Natural killer cell (primary cell): ENCODE measurements around the gene CCDC15. TPM values are rescaled to one million over a fixed set of nuclear protein-coding genes. Genes with fewer than 3 reads are reported as not detected.

Experiments used
- ATAC-seq, 3 donors: fragments of 150-1000 bp in 2 of 3; fragments of 200-7000 bp in 1 of 3; cut with Tn5 transposase; 1 replicate in 1 of 3; 2 replicates in 2 of 3; pipeline ENCODE4 v1.10.0; 2021; ENCODE audit warnings: mild to moderate bottlenecking in 2 of 3, moderate library complexity in 2 of 3
- DNase-seq, 2 donors: peaks; one replicate each; pipeline versions ENCODE4 v3.0.0 to v3.0.0-alpha.2; 2013 to 2021; ENCODE audit warnings: mixed read lengths in 1 of 2
- H3K27ac ChIP-seq: one replicate; pipeline ENCODE4 v1.5.1; 2013; ENCODE audit warnings: mild to moderate bottlenecking, low read length
- H3K27me3 ChIP-seq: one replicate; pipeline ENCODE4 v1.6.1; 2013; ENCODE audit warnings: low read length; ENCODE audit not compliant: control insufficient read depth, insufficient read depth
- H3K36me3 ChIP-seq: one replicate; pipeline ENCODE4 v1.6.1; 2013; ENCODE audit warnings: low read length; ENCODE audit not compliant: control insufficient read depth, insufficient read depth
- H3K4me1 ChIP-seq: one replicate; pipeline ENCODE4 v1.6.1; 2013; ENCODE audit warnings: low read length; ENCODE audit not compliant: control insufficient read depth, insufficient read depth
- H3K4me3 ChIP-seq: one replicate; pipeline ENCODE4 v1.5.1; 2013; ENCODE audit warnings: low read length
- H3K9me3 ChIP-seq: one replicate; pipeline ENCODE4 v1.6.1; 2013; ENCODE audit warnings: low read length; ENCODE audit not compliant: control insufficient read depth, insufficient read depth
- H3K27ac Mint-ChIP-seq, 2 donors: one replicate each; pipeline ENCODE4 v1.8.0; 2022; ENCODE audit warnings: mild to moderate bottlenecking in 2 of 2, mixed read lengths in 2 of 2, moderate library complexity in 1 of 2
- H3K27me3 Mint-ChIP-seq, 2 donors: one replicate each; pipeline ENCODE4 v1.8.0; 2022; ENCODE audit warnings: low read depth in 2 of 2, mixed read lengths in 2 of 2
- H3K36me3 Mint-ChIP-seq: one replicate; pipeline ENCODE4 v1.8.0; 2022; ENCODE audit warnings: mixed read lengths
- H3K4me1 Mint-ChIP-seq, 2 donors: one replicate each; pipeline ENCODE4 v1.8.0; 2022; ENCODE audit warnings: mixed read lengths in 2 of 2
- H3K4me3 Mint-ChIP-seq: one replicate; pipeline ENCODE4 v1.8.0; 2022; ENCODE audit warnings: mild to moderate bottlenecking, moderate library complexity, mixed read lengths
- H3K9me3 Mint-ChIP-seq, 2 donors: one replicate each; pipeline ENCODE4 v1.8.0; 2022; ENCODE audit warnings: mixed read lengths in 2 of 2
- WGBS: methylation state at CpG from one replicate; pipeline ENCODE4 v1.1.7; 2013; ENCODE audit warnings: missing lambda C conversion rate; ENCODE audit not compliant: insufficient coverage; 5-methylcytosine and 5-hydroxymethylcytosine counted together
- intact Hi-C: fragments of 100-400 bp; cut with micrococcal nuclease; formaldehyde crosslinking; loops from one replicate; pipeline ENCODE4 v1.14.2; 2022
- total RNA-seq, 4 donors: library from RNA; stranded (reverse); fragments of 120-200 nt in 1 of 4; gene quantifications; one replicate each; pipeline versions ENCODE4 v1.2.3 to v1.2.4, GENCODE V29; 2013 to 2022
- TF ChIP-seq, protein P1 (sequence below): fragments of 200-600 bp; IDR thresholded peaks from one replicate; pipeline ENCODE4 v1.8.0; 2022; ENCODE audit warnings: antibody characterized with exemption

Gene CCDC15
- total RNA-seq, 3 donors from 2014 or later (not counting 1 experiment from before 2014, with no cell fraction given): 3.8 to 4.7 (median 3.9) TPM

DNA sequence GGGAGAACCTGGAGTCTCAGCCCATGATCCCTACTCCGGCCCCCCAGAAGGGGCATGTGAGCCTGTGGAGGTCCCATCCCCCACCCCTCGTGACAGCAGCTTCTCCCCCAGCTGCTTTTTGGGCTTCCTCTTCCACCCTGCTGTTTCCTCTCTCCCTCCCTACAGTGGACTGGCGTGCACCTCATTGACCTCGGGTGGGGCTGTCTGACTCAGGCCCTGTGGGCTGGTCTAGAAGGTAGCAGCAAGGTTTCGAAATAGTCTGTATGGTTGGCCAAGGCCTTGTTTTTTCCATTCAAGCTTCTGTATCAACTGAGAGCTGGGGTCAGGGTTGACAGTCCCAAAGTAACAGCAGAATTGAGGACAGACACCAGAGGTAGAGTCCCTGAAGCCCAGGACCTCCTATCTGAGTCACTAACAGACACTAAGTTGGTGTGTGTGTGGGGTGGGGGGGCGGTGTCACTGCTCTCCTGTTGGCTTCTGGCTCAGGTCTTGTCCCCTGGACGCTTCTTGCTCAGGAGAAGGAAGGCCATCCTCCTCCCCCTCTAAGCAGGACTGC, 116.8 kb downstream of the CCDC15 start:
- Mint-ChIP-seq H3K27me3 (peaks cover 2 to 10% of the 10 kb centered on the region in 2 donors), H3K4me1 (peaks cover 9 to 36% of the 10 kb centered on the region in 2 donors), H3K9me3 (no peaks in the 10 kb centered on the region), H3K4me3 (no peak overlapping the region), H3K27ac (peak overlapping the region; percentile 61 to 87), H3K36me3 (no peaks in the 10 kb centered on the region)
- Histone ChIP-seq H3K27me3 (no peaks in the 10 kb centered on the region), H3K9me3 (no peaks in the 10 kb centered on the region), H3K4me3 (no peak overlapping the region), H3K4me1 (peaks cover 53% of the 10 kb centered on the region), H3K36me3 (no peaks in the 10 kb centered on the region), H3K27ac (peak overlapping the region; percentile 54)
- WGBS: 35% methylated on average over 7 of the region's 7 CpGs
- DNase-seq (peak in 1 of 2 donors; percentile 10), ATAC-seq (peak; percentile 86 to 87 (median 87))
- intact Hi-C loops: no loop called here
- TF ChIP-seq, protein P1, sequence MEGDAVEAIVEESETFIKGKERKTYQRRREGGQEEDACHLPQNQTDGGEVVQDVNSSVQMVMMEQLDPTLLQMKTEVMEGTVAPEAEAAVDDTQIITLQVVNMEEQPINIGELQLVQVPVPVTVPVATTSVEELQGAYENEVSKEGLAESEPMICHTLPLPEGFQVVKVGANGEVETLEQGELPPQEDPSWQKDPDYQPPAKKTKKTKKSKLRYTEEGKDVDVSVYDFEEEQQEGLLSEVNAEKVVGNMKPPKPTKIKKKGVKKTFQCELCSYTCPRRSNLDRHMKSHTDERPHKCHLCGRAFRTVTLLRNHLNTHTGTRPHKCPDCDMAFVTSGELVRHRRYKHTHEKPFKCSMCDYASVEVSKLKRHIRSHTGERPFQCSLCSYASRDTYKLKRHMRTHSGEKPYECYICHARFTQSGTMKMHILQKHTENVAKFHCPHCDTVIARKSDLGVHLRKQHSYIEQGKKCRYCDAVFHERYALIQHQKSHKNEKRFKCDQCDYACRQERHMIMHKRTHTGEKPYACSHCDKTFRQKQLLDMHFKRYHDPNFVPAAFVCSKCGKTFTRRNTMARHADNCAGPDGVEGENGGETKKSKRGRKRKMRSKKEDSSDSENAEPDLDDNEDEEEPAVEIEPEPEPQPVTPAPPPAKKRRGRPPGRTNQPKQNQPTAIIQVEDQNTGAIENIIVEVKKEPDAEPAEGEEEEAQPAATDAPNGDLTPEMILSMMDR: no peak

- H3K4me1 ChIP-seq: peaks cover 53% of the 10 kb centered on the region
- peaks cover 2 to 10% of the 10 kb centered on the region in 2 donors for H3K27me3 Mint-ChIP-seq
- H3K9me3 ChIP-seq: no peaks in the 10 kb centered on the region
- H3K4me1 Mint-ChIP-seq: peaks cover 9 to 36% of the 10 kb centered on the region in 2 donors
- WGBS: 67% methylated on average over 5 of the region's 5 CpGs
- TF ChIP-seq, protein P1: no peak
- no peaks in the 10 kb centered on the region for H3K9me3 Mint-ChIP-seq
- ATAC-seq (no peak), DNase-seq (no peak)
- no peaks in the 10 kb centered on the region for H3K36me3 ChIP-seq
- H3K36me3 Mint-ChIP-seq: no peaks in the 10 kb centered on the region
- peak overlapping the region in 1 of 2 donors; percentile 87 for H3K27ac Mint-ChIP-seq
- intact Hi-C loops: no loop called here
- no peak overlapping the region for H3K4me3 ChIP-seq
- peak overlapping the region; percentile 12 for H3K27ac ChIP-seq
- H3K27me3 ChIP-seq: no peaks in the 10 kb centered on the region
- H3K4me3 Mint-ChIP-seq: no peak overlapping the region
Measured at GRCh38 chr11:125071435-125071834, 117.4 kb downstream of the CCDC15 start.

GRCh38 chr11:125071846-125072217, 117.8 kb downstream of the CCDC15 start:
- H3K9me3 Mint-ChIP-seq: no peaks in the 10 kb centered on the region
- H3K4me3 Mint-ChIP-seq: no peak overlapping the region
- Histone ChIP-seq H3K4me1 (peaks cover 53% of the 10 kb centered on the region), H3K36me3 (no peaks in the 10 kb centered on the region), H3K4me3 (no peak overlapping the region), H3K27ac (peak overlapping the region; percentile 26), H3K27me3 (no peaks in the 10 kb centered on the region), H3K9me3 (no peaks in the 10 kb centered on the region)
- TF ChIP-seq, protein P1: no peak
- H3K4me1 Mint-ChIP-seq: peaks cover 9 to 36% of the 10 kb centered on the region in 2 donors
- H3K36me3 Mint-ChIP-seq: no peaks in the 10 kb centered on the region
- ATAC-seq (no peak), DNase-seq (no peak)
- WGBS: 87% methylated on average over 6 of the region's 6 CpGs
- H3K27me3 Mint-ChIP-seq: peaks cover 2 to 10% of the 10 kb centered on the region in 2 donors
- intact Hi-C loops: no loop called here
- H3K27ac Mint-ChIP-seq: peak overlapping the region in 1 of 2 donors; percentile 87
